OCI-LY3 (cell line): ENCODE measurements around the gene PREX1.

Experiments used
- H2AFZ ChIP-seq: fragments of 200-600, 300-600 bp; shearing (Covaris generic); 2 replicates; pipeline ENCODE4 v1.6.0; 2014; ENCODE audit warnings: antibody characterized with exemption, low read depth, low read length
- H3K27ac ChIP-seq: fragments of 200-600, 300-600 bp; sonication (generic); 2 replicates; pipeline ENCODE4 v1.5.1; 2014; ENCODE audit warnings: mild to moderate bottlenecking, low read length, moderate library complexity, mixed read lengths
- H3K27me3 ChIP-seq: fragments of 200-600, 300-600 bp; sonication (generic); 2 replicates; pipeline ENCODE4 v1.6.1; 2014; ENCODE audit warnings: low read depth, low read length, mixed read lengths
- H3K36me3 ChIP-seq: fragments of 200-600, 300-600 bp; sonication (generic); replicated peaks from 2 replicates; pipeline ENCODE3; 2014; ENCODE audit warnings: low read depth, low read length, mixed read lengths
- H3K4me1 ChIP-seq: fragments of 300-600, 200-600 bp; sonication (generic); 2 replicates; pipeline ENCODE4 v1.6.1; 2014; ENCODE audit warnings: low read length, mixed read lengths
- H3K4me2 ChIP-seq: fragments of 200-600, 300-600 bp; sonication (generic); 2 replicates; pipeline ENCODE4 v1.6.1; 2014; ENCODE audit warnings: low read length, mixed read lengths
- H3K4me3 ChIP-seq: fragments of 300-600, 200-600 bp; sonication (generic); 2 replicates; pipeline ENCODE4 v1.5.1; 2014; ENCODE audit warnings: antibody characterized with exemption, mild to moderate bottlenecking, low read length, moderate library complexity
- H3K79me2 ChIP-seq: fragments of 300-600, 200-600 bp; shearing (Covaris generic); 2 replicates; pipeline ENCODE4 v1.6.1; 2014; ENCODE audit warnings: mild to moderate bottlenecking, low read length, mixed read lengths
- H3K9ac ChIP-seq: fragments of 300-600, 200-600 bp; shearing (Covaris generic); 2 replicates; pipeline ENCODE4 v1.6.0; 2014; ENCODE audit warnings: mild to moderate bottlenecking, low read length, moderate library complexity
- H3K9me3 ChIP-seq: fragments of 200-600, 300-600 bp; shearing (Covaris generic); 2 replicates; pipeline ENCODE4 v1.6.1; 2014; ENCODE audit warnings: low read length, mixed read lengths; ENCODE audit not compliant: insufficient read depth
- H4K20me1 ChIP-seq: fragments of 200-600, 300-600 bp; sonication (generic); 2 replicates; pipeline ENCODE4 v1.6.1; 2016; ENCODE audit warnings: low read length, mixed read lengths; ENCODE audit not compliant: insufficient read depth
- CTCF ChIP-seq: fragments of 200-600, 300-600 bp; sonication (generic); IDR thresholded peaks from 2 replicates; pipeline ENCODE4 v1.5.1; 2014; ENCODE audit warnings: antibody characterized with exemption, low read length, low read depth
- EZH2phosphoT487 ChIP-seq: fragments of 200-600 bp; shearing (Covaris generic); IDR thresholded peaks from 2 replicates; pipeline ENCODE4 v1.6.1; 2018; ENCODE audit warnings: antibody characterized with exemption, mixed run types, low read depth

The PREX1 gene

GRCh38 chr20:48596334-48596898, 231.4 kb downstream of the PREX1 start:
- TF ChIP-seq EZH2phosphoT487 = no peak
- no peak for TF ChIP-seq CTCF
- H3K4me1 ChIP-seq = no peaks in the 10 kb centered on the region; the same call in 1 of the 2 replicates
- H4K20me1 ChIP-seq = no peaks in the 10 kb centered on the region
- no peak overlapping the region for H3K9ac ChIP-seq
- no peaks in the 10 kb centered on the region; the same call in 1 of the 2 replicates for H3K9me3 ChIP-seq
- peaks cover 4% of the 10 kb centered on the region; the same call in 1 of the 2 replicates for H3K27me3 ChIP-seq
- no peaks in the 10 kb centered on the region for H3K79me2 ChIP-seq
- H2AFZ ChIP-seq = no peak overlapping the region
- H3K4me2 ChIP-seq = no peak overlapping the region
- H3K36me3 ChIP-seq = no peaks in the 10 kb centered on the region
- H3K27ac ChIP-seq = no peak overlapping the region
- no peak overlapping the region for H3K4me3 ChIP-seq

GRCh38 chr20:48595495-48596333, 232.1 kb downstream of the PREX1 start:
- H3K36me3 ChIP-seq = no peaks in the 10 kb centered on the region
- no peak for TF ChIP-seq CTCF
- TF ChIP-seq EZH2phosphoT487 = no peak
- no peaks in the 10 kb centered on the region; the same call in 1 of the 2 replicates for H3K4me1 ChIP-seq
- H3K4me2 ChIP-seq = no peak overlapping the region
- H3K9ac ChIP-seq = no peak overlapping the region
- no peaks in the 10 kb centered on the region for H4K20me1 ChIP-seq
- peaks cover 4% of the 10 kb centered on the region; the same call in 1 of the 2 replicates for H3K27me3 ChIP-seq
- H3K79me2 ChIP-seq = no peaks in the 10 kb centered on the region
- no peaks in the 10 kb centered on the region; the same call in 1 of the 2 replicates for H3K9me3 ChIP-seq
- H3K27ac ChIP-seq = no peak overlapping the region
- H2AFZ ChIP-seq = no peak overlapping the region
- H3K4me3 ChIP-seq = no peak overlapping the region

GRCh38 chr20:48594533-48594932, 233.3 kb downstream of the PREX1 start:
- no peaks in the 10 kb centered on the region for H3K36me3 ChIP-seq
- H4K20me1 ChIP-seq = no peaks in the 10 kb centered on the region
- no peak overlapping the region for H3K9ac ChIP-seq
- peaks cover 4% of the 10 kb centered on the region; the same call in 1 of the 2 replicates for H3K27me3 ChIP-seq
- H3K4me2 ChIP-seq = no peak overlapping the region
- H3K4me1 ChIP-seq = no peaks in the 10 kb centered on the region
- H3K27ac ChIP-seq = no peak overlapping the region
- H3K79me2 ChIP-seq = no peaks in the 10 kb centered on the region
- no peaks in the 10 kb centered on the region; the same call in 1 of the 2 replicates for H3K9me3 ChIP-seq
- TF ChIP-seq CTCF (no peak), EZH2phosphoT487 (no peak)
- no peak overlapping the region for H3K4me3 ChIP-seq
- no peak overlapping the region for H2AFZ ChIP-seq

- Histone ChIP-seq H2AFZ (no peak overlapping the region), H4K20me1 (no peaks in the 10 kb centered on the region), H3K79me2 (no peaks in the 10 kb centered on the region), H3K4me1 (no peaks in the 10 kb centered on the region), H3K36me3 (no peaks in the 10 kb centered on the region), H3K4me2 (no peak overlapping the region), H3K4me3 (no peak overlapping the region), H3K9ac (no peak overlapping the region), H3K27me3 (peaks cover 4% of the 10 kb centered on the region; the same call in 1 of the 2 replicates), H3K27ac (no peak overlapping the region), H3K9me3 (no peaks in the 10 kb centered on the region; the same call in 1 of the 2 replicates)
- no peak for TF ChIP-seq CTCF
- no peak for TF ChIP-seq EZH2phosphoT487
Measured at GRCh38 chr20:48592107-48592940, 235.5 kb downstream of the PREX1 start.
